GM18519 (cell line): ENCODE measurements around the gene C17orf100.
"Not testable (repeated sequence)": the region's sequence is repeated elsewhere in the genome, so short reads cannot be mapped to it uniquely, and the experiment has no call there.

Experiments
- ATAC-seq: cut with Tn5 transposase; IDR thresholded peaks from one replicate; pipeline ENCODE4 v1.9.1; 2021; ENCODE audit warnings: mild to moderate bottlenecking, moderate library complexity; ENCODE audit not compliant: unreplicated experiment, low FRiP score

Gene C17orf100

GRCh38 chr17:6686026-6686425, 34.5 kb downstream of the C17orf100 start:
- ATAC-seq, result no peak

GRCh38 chr17:6688944-6689343, 37.4 kb downstream of the C17orf100 start:
- ATAC-seq, result no peak

GRCh38 chr17:6690641-6691040, 39.1 kb downstream of the C17orf100 start:
- no peak for ATAC-seq

- no peak for ATAC-seq
Measured at GRCh38 chr17:6691546-6691945, 40.0 kb downstream of the C17orf100 start.

- not testable (repeated sequence) for ATAC-seq
Measured at GRCh38 chr17:6691958-6692357, 40.4 kb downstream of the C17orf100 start.

GRCh38 chr17:6695051-6695450, 43.5 kb downstream of the C17orf100 start:
- no peak for ATAC-seq

- ATAC-seq, result no peak
Measured at GRCh38 chr17:6695565-6695964, 44.0 kb downstream of the C17orf100 start.

GRCh38 chr17:6696906-6697305, 45.3 kb downstream of the C17orf100 start:
- ATAC-seq, result no peak

- ATAC-seq, result no peak
Measured at GRCh38 chr17:6698004-6698403, 46.4 kb downstream of the C17orf100 start.

GRCh38 chr17:6699997-6700947, 48.7 kb downstream of the C17orf100 start:
- ATAC-seq, result no peak

GRCh38 chr17:6700948-6701307, 49.4 kb downstream of the C17orf100 start:
- ATAC-seq, result no peak

GRCh38 chr17:6701719-6702118, 50.2 kb downstream of the C17orf100 start:
- ATAC-seq, result no peak

- no peak for ATAC-seq
Measured at GRCh38 chr17:6702567-6703215, 51.1 kb downstream of the C17orf100 start.
